ENCODE measurements around the gene ADAMTS16. TPM values are rescaled to one million over a fixed set of nuclear protein-coding genes. Genes with fewer than 3 reads are reported as not detected.
A peak's percentile ranks its signal among the peaks of the same experiment; 100 is the strongest.

The ADAMTS16 gene
- total RNA-seq, 1 donor from 2014 or later, result 4.1 TPM

DNA sequence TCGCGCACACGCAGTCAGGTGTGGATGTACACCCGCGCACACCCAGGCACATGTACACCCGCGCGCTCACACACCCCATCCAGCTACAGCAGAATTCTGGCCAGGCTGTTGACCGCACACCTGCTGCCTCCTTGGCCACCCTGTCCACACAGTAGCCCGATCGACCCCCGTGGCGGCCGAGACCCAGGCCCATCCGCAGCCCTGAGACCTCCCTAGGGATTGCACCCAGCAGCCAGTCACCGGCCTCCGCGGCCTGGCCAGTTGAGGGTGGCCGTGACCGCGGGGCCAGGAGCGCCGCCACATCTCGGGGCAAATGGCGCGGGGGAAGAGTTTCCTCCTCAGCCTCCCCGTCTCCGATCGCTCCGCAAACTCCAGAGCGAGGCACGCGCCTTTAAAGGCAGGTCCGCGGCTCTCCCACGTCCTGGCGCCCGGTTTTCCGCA, 774 bp upstream of the ADAMTS16 start:
- TF ChIP-seq EZH2 (IDR thresholded peaks at IDR 0.05) (peak; percentile 24), EZH2phosphoT487 (IDR thresholded peaks at IDR 0.05) (no peak)
- TF ChIP-seq, protein P1, sequence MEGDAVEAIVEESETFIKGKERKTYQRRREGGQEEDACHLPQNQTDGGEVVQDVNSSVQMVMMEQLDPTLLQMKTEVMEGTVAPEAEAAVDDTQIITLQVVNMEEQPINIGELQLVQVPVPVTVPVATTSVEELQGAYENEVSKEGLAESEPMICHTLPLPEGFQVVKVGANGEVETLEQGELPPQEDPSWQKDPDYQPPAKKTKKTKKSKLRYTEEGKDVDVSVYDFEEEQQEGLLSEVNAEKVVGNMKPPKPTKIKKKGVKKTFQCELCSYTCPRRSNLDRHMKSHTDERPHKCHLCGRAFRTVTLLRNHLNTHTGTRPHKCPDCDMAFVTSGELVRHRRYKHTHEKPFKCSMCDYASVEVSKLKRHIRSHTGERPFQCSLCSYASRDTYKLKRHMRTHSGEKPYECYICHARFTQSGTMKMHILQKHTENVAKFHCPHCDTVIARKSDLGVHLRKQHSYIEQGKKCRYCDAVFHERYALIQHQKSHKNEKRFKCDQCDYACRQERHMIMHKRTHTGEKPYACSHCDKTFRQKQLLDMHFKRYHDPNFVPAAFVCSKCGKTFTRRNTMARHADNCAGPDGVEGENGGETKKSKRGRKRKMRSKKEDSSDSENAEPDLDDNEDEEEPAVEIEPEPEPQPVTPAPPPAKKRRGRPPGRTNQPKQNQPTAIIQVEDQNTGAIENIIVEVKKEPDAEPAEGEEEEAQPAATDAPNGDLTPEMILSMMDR (IDR thresholded peaks at IDR 0.05), result no peak
- Mint-ChIP-seq H3K4me1 (peaks cover 19% of the 10 kb centered on the region), H3K36me3 (peaks cover 2% of the 10 kb centered on the region), H3K4me3 (peak overlapping the region; percentile 84), H3K9me3 (peaks cover 10% of the 10 kb centered on the region), H3K27ac (no peak overlapping the region), H3K27me3 (ENCODE audit: insufficient read depth, low read depth) (peaks cover 23% of the 10 kb centered on the region)
- Histone ChIP-seq H3K79me2 (ENCODE audit: low read depth) (no peaks in the 10 kb centered on the region), H2AFZ (replicated peaks) (peak overlapping the region; percentile 93), H3K27me3 (peaks cover 30% of the 10 kb centered on the region), H3K27ac (no peak overlapping the region), H3K4me2 (peak overlapping the region; percentile 82), H3K9me3 (ENCODE audit: low read depth) (no peaks in the 10 kb centered on the region), H3K36me3 (no peaks in the 10 kb centered on the region), H3K4me1 (peaks cover 8% of the 10 kb centered on the region), H3F3A (ENCODE audit: low read depth) (peaks cover 10% of the 10 kb centered on the region), H3K4me3 (peak overlapping the region; percentile 63), H4K20me1 (ENCODE audit: low read depth) (no peaks in the 10 kb centered on the region), H3K9ac (no peak overlapping the region)
- no peak for DNase-seq (ENCODE audit: low spot score)

- Histone ChIP-seq H3K27ac (no peak overlapping the region), H2AFZ (replicated peaks) (peak overlapping the region; percentile 93), H3K4me3 (peak overlapping the region; percentile 63), H3K36me3 (no peaks in the 10 kb centered on the region), H3K79me2 (ENCODE audit: low read depth) (no peaks in the 10 kb centered on the region), H4K20me1 (ENCODE audit: low read depth) (no peaks in the 10 kb centered on the region), H3K4me2 (peak overlapping the region; percentile 82), H3K4me1 (peaks cover 8% of the 10 kb centered on the region), H3F3A (ENCODE audit: low read depth) (peaks cover 10% of the 10 kb centered on the region), H3K9ac (no peak overlapping the region), H3K9me3 (ENCODE audit: low read depth) (no peaks in the 10 kb centered on the region), H3K27me3 (peaks cover 30% of the 10 kb centered on the region)
- Mint-ChIP-seq H3K36me3 (peaks cover 5% of the 10 kb centered on the region), H3K27me3 (ENCODE audit: insufficient read depth, low read depth) (peaks cover 23% of the 10 kb centered on the region), H3K9me3 (peaks cover 8% of the 10 kb centered on the region), H3K27ac (no peak overlapping the region), H3K4me3 (peak overlapping the region; percentile 83), H3K4me1 (peaks cover 19% of the 10 kb centered on the region)
- peak; percentile 68 for DNase-seq (ENCODE audit: low spot score)
- TF ChIP-seq, protein P1 (IDR thresholded peaks at IDR 0.05), result no peak
- TF ChIP-seq EZH2 (IDR thresholded peaks at IDR 0.05) (peak; percentile 13), EZH2phosphoT487 (IDR thresholded peaks at IDR 0.05) (peak; percentile 6)
Measured at GRCh38 chr5:5140479-5141338, 579 bp downstream of the ADAMTS16 start.

- Histone ChIP-seq H3K4me1 (peaks cover 8% of the 10 kb centered on the region), H3K9me3 (ENCODE audit: low read depth) (no peaks in the 10 kb centered on the region), H3K4me3 (peak overlapping the region; percentile 63), H3K27me3 (peaks cover 30% of the 10 kb centered on the region), H2AFZ (replicated peaks) (no peak overlapping the region), H3K79me2 (ENCODE audit: low read depth) (no peaks in the 10 kb centered on the region), H3K27ac (no peak overlapping the region), H4K20me1 (ENCODE audit: low read depth) (no peaks in the 10 kb centered on the region), H3K36me3 (no peaks in the 10 kb centered on the region), H3K9ac (no peak overlapping the region), H3F3A (ENCODE audit: low read depth) (peaks cover 10% of the 10 kb centered on the region), H3K4me2 (peak overlapping the region; percentile 82)
- TF ChIP-seq EZH2 (IDR thresholded peaks at IDR 0.05) (no peak), EZH2phosphoT487 (IDR thresholded peaks at IDR 0.05) (no peak)
- TF ChIP-seq, protein P1 (IDR thresholded peaks at IDR 0.05), result no peak
- no peak overlapping the region for H3K27ac Mint-ChIP-seq
- no peak for DNase-seq (ENCODE audit: low spot score)
- peak overlapping the region; percentile 83 for H3K4me3 Mint-ChIP-seq
- H3K27me3 Mint-ChIP-seq (ENCODE audit: insufficient read depth, low read depth), result peaks cover 22% of the 10 kb centered on the region
- H3K9me3 Mint-ChIP-seq, result peaks cover 8% of the 10 kb centered on the region
- H3K4me1 Mint-ChIP-seq, result peaks cover 19% of the 10 kb centered on the region
- H3K36me3 Mint-ChIP-seq, result peaks cover 6% of the 10 kb centered on the region
Measured at GRCh38 chr5:5141339-5141599, 1.1 kb downstream of the ADAMTS16 start.

Measured in neural progenitor cell (in vitro differentiated cells).